Measurements from ENCODE around the gene RHOV. TPM values are rescaled to one million over a fixed set of nuclear protein-coding genes. Genes with fewer than 3 reads are reported as not detected.
A peak's percentile ranks its signal among the peaks of the same experiment; 100 is the strongest.

The RHOV gene
- total RNA-seq (2014; rRNA removed; shearing (Covaris generic)) = not detected in 2 replicates
- not detected in 2 replicates for polyA plus RNA-seq (2016; fragmentation: Nextera tagmentation; extraction: Ambion mirVana)

GRCh38 chr15:40873694-40874561 lies at the start of gene RHOV:
Gene RHOV, minus strand, starts transcription at chr15:40874234. Its CDS starts 95 bp downstream, at chr15:40874139.
- H3K9ac ChIP-seq = no peak within 1 kb of the TSS
- H2AFZ ChIP-seq = peak within 1 kb of the TSS; percentile 68
- H4K20me1 ChIP-seq (ENCODE audit: insufficient read depth) = no peaks in the 10 kb centered on the region
- no peaks in the 10 kb centered on the region for H3F3A ChIP-seq (ENCODE audit: insufficient read depth)
- in situ Hi-C loops (cut with MboI) = no loop called here
- WGBS, 2 experiments (ENCODE audit: low coverage in 1 of 2, low lambda C conversion rate in 2 of 2, missing lambda C conversion rate in 2 of 2) = 3 to 5% methylated on average over 47 to 65 of the region's 74 CpGs
- peak within 1 kb of the TSS; percentile 62 for H3K4me3 ChIP-seq
- H3K27me3 ChIP-seq (replicated peaks; ENCODE audit: insufficient read depth) = peaks cover 9% of the 10 kb centered on the region
- no peak within 1 kb of the TSS for H3K27ac ChIP-seq
- H3K36me3 ChIP-seq (ENCODE audit: low read depth) = no peaks in the 10 kb centered on the region
- H3K4me2 ChIP-seq (ENCODE audit: unreplicated experiment) = peak within 1 kb of the TSS; percentile 67
- H3K9me2 ChIP-seq (ENCODE audit: insufficient read depth) = no peaks in the 10 kb centered on the region
- H3K79me2 ChIP-seq (ENCODE audit: insufficient read depth) = no peaks in the 10 kb centered on the region
- DNase-seq = peak; percentile 69
- no peak for TF ChIP-seq EZH2 (IDR thresholded peaks at IDR 0.05; ENCODE audit: insufficient read depth, poor library complexity, severe bottlenecking)
- no peak for TF ChIP-seq EZH2phosphoT487 (IDR thresholded peaks at IDR 0.05; ENCODE audit: insufficient read depth, low read depth)
- no peaks in the 10 kb centered on the region for H3K9me3 ChIP-seq (ENCODE audit: low read depth)
- H3K4me1 ChIP-seq (ENCODE audit: insufficient read depth) = no peaks in the 10 kb centered on the region

GRCh38 chr15:40923551-40923950 lies 49.5 kb upstream of the RHOV start:
- Histone ChIP-seq H3K27me3 (replicated peaks; ENCODE audit: insufficient read depth) (peaks cover 23% of the 10 kb centered on the region), H4K20me1 (ENCODE audit: insufficient read depth) (no peaks in the 10 kb centered on the region), H3K79me2 (ENCODE audit: insufficient read depth) (no peaks in the 10 kb centered on the region), H3K27ac (no peak overlapping the region), H3K9ac (no peak overlapping the region), H3F3A (ENCODE audit: insufficient read depth) (no peaks in the 10 kb centered on the region), H3K9me3 (ENCODE audit: low read depth) (no peaks in the 10 kb centered on the region), H3K36me3 (ENCODE audit: low read depth) (no peaks in the 10 kb centered on the region), H2AFZ (no peak overlapping the region), H3K9me2 (ENCODE audit: insufficient read depth) (no peaks in the 10 kb centered on the region), H3K4me3 (no peak overlapping the region), H3K4me1 (ENCODE audit: insufficient read depth) (peaks cover 6% of the 10 kb centered on the region; the same call in 1 of the 2 replicates), H3K4me2 (ENCODE audit: unreplicated experiment) (no peak overlapping the region)
- TF ChIP-seq EZH2 (IDR thresholded peaks at IDR 0.05; ENCODE audit: insufficient read depth, poor library complexity, severe bottlenecking) (no peak), EZH2phosphoT487 (IDR thresholded peaks at IDR 0.05; ENCODE audit: insufficient read depth, low read depth) (no peak)
- in situ Hi-C loops (cut with MboI) = no loop called here
- peak; percentile 21 for DNase-seq
- WGBS, 2 experiments (ENCODE audit: low coverage in 1 of 2, low lambda C conversion rate in 2 of 2, missing lambda C conversion rate in 2 of 2) = 80 to 91% methylated on average over 9 of the region's 9 CpGs

- H3K9me2 ChIP-seq (ENCODE audit: insufficient read depth) = no peaks in the 10 kb centered on the region
- in situ Hi-C loops (cut with MboI) = no loop called here
- TF ChIP-seq EZH2 (IDR thresholded peaks at IDR 0.05; ENCODE audit: insufficient read depth, poor library complexity, severe bottlenecking) (no peak), EZH2phosphoT487 (IDR thresholded peaks at IDR 0.05; ENCODE audit: insufficient read depth, low read depth) (no peak)
- H3K4me1 ChIP-seq (ENCODE audit: insufficient read depth) = no peaks in the 10 kb centered on the region
- H4K20me1 ChIP-seq (ENCODE audit: insufficient read depth) = no peaks in the 10 kb centered on the region
- no peak overlapping the region for H3K27ac ChIP-seq
- no peaks in the 10 kb centered on the region for H3K36me3 ChIP-seq (ENCODE audit: low read depth)
- peaks cover 14% of the 10 kb centered on the region for H3K27me3 ChIP-seq (replicated peaks; ENCODE audit: insufficient read depth)
- DNase-seq = no peak
- no peak overlapping the region for H3K9ac ChIP-seq
- H3K4me2 ChIP-seq (ENCODE audit: unreplicated experiment) = no peak overlapping the region
- H3F3A ChIP-seq (ENCODE audit: insufficient read depth) = no peaks in the 10 kb centered on the region
- H3K79me2 ChIP-seq (ENCODE audit: insufficient read depth) = no peaks in the 10 kb centered on the region
- no peak overlapping the region for H2AFZ ChIP-seq
- no peaks in the 10 kb centered on the region for H3K9me3 ChIP-seq (ENCODE audit: low read depth)
- 65 to 73% methylated on average over 10 of the region's 10 CpGs for whole genome bisulfite sequencing, 2 experiments (ENCODE audit: low coverage in 1 of 2, low lambda C conversion rate in 2 of 2, missing lambda C conversion rate in 2 of 2)
- H3K4me3 ChIP-seq = no peak overlapping the region
Measured at GRCh38 chr15:40922608-40923005, 48.6 kb upstream of the RHOV start.

- Histone ChIP-seq H3K27ac (no peak overlapping the region), H3K9ac (no peak overlapping the region), H3K36me3 (ENCODE audit: low read depth) (no peaks in the 10 kb centered on the region), H3K4me2 (ENCODE audit: unreplicated experiment) (no peak overlapping the region), H4K20me1 (ENCODE audit: insufficient read depth) (no peaks in the 10 kb centered on the region), H2AFZ (no peak overlapping the region), H3K27me3 (replicated peaks; ENCODE audit: insufficient read depth) (peaks cover 8% of the 10 kb centered on the region), H3F3A (ENCODE audit: insufficient read depth) (no peaks in the 10 kb centered on the region), H3K4me3 (no peak overlapping the region), H3K79me2 (ENCODE audit: insufficient read depth) (no peaks in the 10 kb centered on the region), H3K9me3 (ENCODE audit: low read depth) (no peaks in the 10 kb centered on the region), H3K9me2 (ENCODE audit: insufficient read depth) (no peaks in the 10 kb centered on the region), H3K4me1 (ENCODE audit: insufficient read depth) (no peaks in the 10 kb centered on the region)
- in situ Hi-C loops (cut with MboI) = no loop called here
- no peak for DNase-seq
- 79 to 80% methylated on average over 5 of the region's 5 CpGs for WGBS, 2 experiments (ENCODE audit: low coverage in 1 of 2, low lambda C conversion rate in 2 of 2, missing lambda C conversion rate in 2 of 2)
- TF ChIP-seq EZH2 (IDR thresholded peaks at IDR 0.05; ENCODE audit: insufficient read depth, poor library complexity, severe bottlenecking) (no peak), EZH2phosphoT487 (IDR thresholded peaks at IDR 0.05; ENCODE audit: insufficient read depth, low read depth) (no peak)
Measured at GRCh38 chr15:40921949-40922607, 48.0 kb upstream of the RHOV start.

All from GM23248 (cell line).